GM21360 (cell line): ENCODE measurements around the gene ACOD1.

Experiments
- ATAC-seq: cut with Tn5 transposase; IDR thresholded peaks from one replicate; pipeline ENCODE4 v1.9.1; 2021; ENCODE audit warnings: mild to moderate bottlenecking, moderate library complexity; ENCODE audit not compliant: unreplicated experiment

Gene ACOD1

DNA sequence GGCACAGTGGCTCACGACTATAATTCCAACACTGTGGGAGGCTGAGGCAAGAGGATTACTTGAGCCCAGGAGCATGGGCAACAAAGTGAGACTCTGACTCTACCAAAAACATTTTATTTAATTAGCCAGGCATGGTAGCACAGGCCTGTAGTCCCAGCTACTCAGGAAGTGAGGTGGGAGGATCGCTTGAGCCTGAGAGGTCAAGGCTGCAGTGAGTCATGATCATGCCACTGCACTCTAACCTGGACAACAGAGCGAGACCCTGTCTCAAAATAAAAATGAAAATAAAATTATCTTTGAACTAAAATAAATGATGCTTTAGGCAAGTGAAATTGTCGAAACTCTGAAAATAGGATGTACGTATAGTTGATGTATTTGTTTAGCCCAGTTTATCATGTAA lies 35.4 kb downstream of the ACOD1 start:
- no peak for ATAC-seq

- ATAC-seq = peak; percentile 39
Observed at GRCh38 chr13:76991432-76991795, 43.1 kb downstream of the ACOD1 start.

DNA sequence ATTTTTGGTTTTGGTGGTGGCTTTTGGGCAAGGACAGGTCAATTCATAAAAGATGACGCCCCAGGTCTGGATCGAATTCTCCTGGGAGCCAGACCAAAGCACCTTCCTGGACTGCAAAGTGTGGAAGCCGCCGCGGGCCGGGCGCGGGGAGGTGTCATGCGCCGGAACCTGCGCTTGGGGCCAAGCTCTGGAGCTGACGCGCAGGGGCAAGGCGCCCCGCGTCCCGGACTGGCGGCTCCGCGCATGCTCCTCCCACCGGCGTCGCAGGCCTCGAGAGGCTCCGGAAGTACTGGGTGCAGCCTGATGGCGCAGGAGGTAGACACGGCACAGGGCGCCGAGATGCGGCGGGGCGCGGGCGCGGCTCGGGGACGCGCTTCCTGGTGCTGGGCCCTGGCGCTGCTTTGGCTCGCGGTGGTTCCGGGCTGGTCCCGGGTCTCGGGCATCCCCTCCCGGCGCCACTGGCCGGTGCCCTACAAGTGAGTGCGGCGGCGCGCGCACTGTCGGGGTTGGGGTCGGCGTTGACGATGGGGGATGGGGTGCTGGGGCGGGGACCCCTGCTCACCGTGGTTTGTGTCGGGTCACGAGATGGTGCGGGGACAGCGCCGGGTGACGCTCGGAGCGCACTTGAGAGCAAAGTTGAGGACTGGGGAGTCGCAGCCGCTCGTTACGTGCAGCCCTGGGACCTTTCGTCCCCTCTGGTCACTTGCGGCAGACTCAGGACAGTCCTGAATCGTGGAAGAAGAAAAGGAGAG lies 43.7 kb downstream of the ACOD1 start, which contains the start of gene CLN5:
CLN5 (plus strand) TSS at position 286 of the 752 bp plus-strand sequence; CDS start at position 304, 18 bp downstream.
- peak; percentile 98 for ATAC-seq

- ATAC-seq = no peak
Observed at GRCh38 chr13:76992548-76993001, 44.3 kb downstream of the ACOD1 start.

DNA sequence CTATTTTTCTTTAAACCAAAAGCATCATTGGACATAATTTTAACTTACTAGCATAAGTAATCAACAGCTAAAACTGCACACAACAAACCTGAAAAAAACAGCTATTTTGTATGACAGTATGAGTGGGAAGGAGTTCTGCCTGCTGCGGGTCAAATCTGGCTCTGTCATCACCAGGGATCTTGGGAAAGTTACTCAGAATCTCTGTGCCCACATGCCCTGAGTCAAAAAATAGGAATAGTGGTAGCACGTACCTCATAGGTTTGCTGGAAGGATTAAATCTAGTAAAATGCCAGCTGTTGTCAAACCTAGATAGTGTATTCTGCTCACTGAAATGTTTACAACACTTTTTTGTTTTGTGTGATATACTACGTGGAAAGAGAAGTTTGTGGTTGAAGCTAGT lies 44.7 kb downstream of the ACOD1 start:
- ATAC-seq = no peak

DNA sequence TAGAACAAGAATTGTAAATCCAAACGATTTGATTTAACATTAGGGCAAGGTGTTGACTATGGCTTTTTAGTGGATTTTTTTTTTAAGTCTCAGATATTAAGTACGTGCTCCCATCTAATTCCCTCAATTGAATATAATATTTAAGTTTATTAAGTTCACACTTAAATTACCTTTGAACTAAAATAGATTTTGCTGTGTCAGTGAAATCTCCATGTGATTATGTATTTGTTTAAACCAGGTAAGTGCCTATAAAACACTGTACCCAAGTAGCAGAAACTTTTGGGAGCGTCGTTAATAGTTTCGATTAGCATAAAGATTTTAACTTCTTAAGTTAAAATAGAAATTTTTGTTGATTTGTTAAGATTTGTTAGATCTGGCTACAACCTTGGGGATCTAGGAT lies 45.2 kb downstream of the ACOD1 start:
- no peak for ATAC-seq

DNA sequence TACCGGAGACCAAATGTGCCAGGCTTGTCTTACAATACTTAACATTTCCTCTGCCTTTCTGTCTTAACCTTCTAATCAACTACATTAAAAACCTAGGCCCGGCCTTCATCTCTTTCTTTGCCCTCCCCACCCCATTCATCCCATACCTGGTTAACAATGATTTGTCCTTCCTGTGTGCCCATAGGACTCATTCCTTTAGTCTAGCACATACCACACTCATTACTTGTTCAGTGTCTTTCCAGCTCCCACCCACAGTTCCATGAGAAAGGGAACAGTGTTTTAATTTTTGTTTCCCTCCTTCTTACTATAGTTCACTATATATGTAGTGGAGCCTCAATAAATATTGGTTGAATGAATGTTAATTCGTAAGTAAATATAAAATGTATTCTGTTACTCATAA lies 46.0 kb downstream of the ACOD1 start:
- no peak for ATAC-seq

GRCh38 chr13:77000475-77000874 lies 52.2 kb downstream of the ACOD1 start:
- ATAC-seq = no peak

GRCh38 chr13:77001540-77001939 lies 53.2 kb downstream of the ACOD1 start:
- ATAC-seq = peak; percentile 26

DNA sequence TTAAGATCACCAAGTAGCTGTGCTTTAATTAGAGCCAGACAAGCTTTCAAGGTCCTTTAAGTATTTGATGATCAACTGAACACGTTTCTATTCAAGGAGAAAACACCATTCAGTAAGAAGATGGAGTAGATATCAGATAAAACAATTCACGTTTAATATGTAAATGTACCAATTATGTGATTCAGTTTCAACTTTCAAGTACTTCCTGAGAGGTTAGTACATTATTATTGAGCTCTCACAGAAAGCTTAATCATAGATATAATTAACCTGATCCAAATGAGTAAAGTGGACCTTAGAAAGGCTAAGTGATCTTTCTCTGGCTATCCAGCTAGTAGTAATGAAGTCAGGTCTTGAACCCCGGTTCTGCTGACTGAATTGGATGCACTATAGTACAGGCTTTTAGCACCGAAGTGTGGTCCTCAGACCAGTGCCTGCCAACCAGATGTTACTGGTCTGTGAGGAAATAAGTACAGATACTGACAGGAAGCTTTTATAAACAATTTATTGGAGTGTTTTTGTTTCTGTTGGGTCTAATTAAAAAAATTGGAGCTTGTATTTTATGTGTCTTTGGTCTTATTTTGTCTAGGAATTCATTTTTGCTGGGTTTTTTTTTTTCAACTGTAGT lies 53.8 kb downstream of the ACOD1 start:
- ATAC-seq = peak; percentile 39

GRCh38 chr13:77002590-77003190 lies 54.4 kb downstream of the ACOD1 start:
- ATAC-seq = no peak
